Mammary epithelial cell (primary cell): ENCODE data around the gene GAB1.

Experiments
- EZH2 ChIP-seq: IDR thresholded peaks from 2 replicates; pipeline ENCODE4 v1.6.1; 2012; ENCODE audit warnings: low read length, inconsistent platforms, borderline replicate concordance
- TF ChIP-seq, protein P1 (sequence below), 2 donors: IDR thresholded peaks in 1 of 2; conservative IDR thresholded peaks in 1 of 2; 2 replicates each; pipeline ENCODE4 v1.5.1; 2011 to 2012; ENCODE audit warnings: inconsistent platforms in 2 of 2, low read length in 2 of 2, mild to moderate bottlenecking in 2 of 2, control low read depth in 1 of 2, low read depth in 1 of 2; ENCODE audit not compliant: insufficient read depth in 1 of 2; ENCODE audit errors: extremely low read depth in 1 of 2

GRCh38 chr4:143355540-143356217 lies 19.0 kb downstream of the GAB1 start:
- TF ChIP-seq, protein P1, sequence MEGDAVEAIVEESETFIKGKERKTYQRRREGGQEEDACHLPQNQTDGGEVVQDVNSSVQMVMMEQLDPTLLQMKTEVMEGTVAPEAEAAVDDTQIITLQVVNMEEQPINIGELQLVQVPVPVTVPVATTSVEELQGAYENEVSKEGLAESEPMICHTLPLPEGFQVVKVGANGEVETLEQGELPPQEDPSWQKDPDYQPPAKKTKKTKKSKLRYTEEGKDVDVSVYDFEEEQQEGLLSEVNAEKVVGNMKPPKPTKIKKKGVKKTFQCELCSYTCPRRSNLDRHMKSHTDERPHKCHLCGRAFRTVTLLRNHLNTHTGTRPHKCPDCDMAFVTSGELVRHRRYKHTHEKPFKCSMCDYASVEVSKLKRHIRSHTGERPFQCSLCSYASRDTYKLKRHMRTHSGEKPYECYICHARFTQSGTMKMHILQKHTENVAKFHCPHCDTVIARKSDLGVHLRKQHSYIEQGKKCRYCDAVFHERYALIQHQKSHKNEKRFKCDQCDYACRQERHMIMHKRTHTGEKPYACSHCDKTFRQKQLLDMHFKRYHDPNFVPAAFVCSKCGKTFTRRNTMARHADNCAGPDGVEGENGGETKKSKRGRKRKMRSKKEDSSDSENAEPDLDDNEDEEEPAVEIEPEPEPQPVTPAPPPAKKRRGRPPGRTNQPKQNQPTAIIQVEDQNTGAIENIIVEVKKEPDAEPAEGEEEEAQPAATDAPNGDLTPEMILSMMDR (conservative IDR thresholded peaks at IDR 0.05 in 1 of 2, IDR thresholded peaks at IDR 0.05 in 1 of 2; ENCODE audit: extremely low read depth in 1 of 2, insufficient read depth in 1 of 2, low read depth in 1 of 2, low read length in 2 of 2) = no peak
- TF ChIP-seq EZH2 = no peak
